ENCODE results near the gene CNTNAP3. TPM values are rescaled to one million over a fixed set of nuclear protein-coding genes. Genes with fewer than 3 reads are reported as not detected.
"Not testable (repeated sequence)": the region's sequence is repeated elsewhere in the genome, so short reads cannot be mapped to it uniquely, and the experiment has no call there.

Gene CNTNAP3
- total RNA-seq (2014; rRNA removed; shearing (Covaris generic)) = 1.8 and 3.8 TPM in 2 replicates

GRCh38 chr9:39287980-39288379 lies at the start of gene CNTNAP3:
CNTNAP3 (minus strand) TSS chr9:39288167; CDS start chr9:39288064, 103 bp downstream.
- not testable (repeated sequence) for DNase-seq (ENCODE audit: low spot score)

DNA sequence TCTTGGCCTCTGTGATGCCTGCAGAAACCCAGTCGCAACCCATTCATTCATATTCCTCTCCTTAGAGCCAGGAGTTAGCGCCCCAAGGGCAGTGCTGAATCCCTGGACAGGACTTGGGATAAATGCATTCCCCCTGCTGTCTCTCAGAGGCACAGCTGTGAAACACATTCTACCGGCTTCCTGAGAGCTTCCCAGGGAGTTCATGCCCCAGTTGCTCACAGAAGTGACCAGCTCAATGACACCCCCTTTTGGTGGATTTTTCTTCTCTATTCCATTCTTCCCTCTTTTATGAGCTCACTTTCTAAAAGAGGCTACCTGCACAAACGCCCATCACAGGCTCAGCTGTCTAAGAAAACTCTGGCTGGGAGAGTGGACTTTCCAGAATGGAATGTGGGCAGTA lies 8.0 kb downstream of the CNTNAP3 start:
- not testable (repeated sequence) for DNase-seq (ENCODE audit: low spot score)

DNA sequence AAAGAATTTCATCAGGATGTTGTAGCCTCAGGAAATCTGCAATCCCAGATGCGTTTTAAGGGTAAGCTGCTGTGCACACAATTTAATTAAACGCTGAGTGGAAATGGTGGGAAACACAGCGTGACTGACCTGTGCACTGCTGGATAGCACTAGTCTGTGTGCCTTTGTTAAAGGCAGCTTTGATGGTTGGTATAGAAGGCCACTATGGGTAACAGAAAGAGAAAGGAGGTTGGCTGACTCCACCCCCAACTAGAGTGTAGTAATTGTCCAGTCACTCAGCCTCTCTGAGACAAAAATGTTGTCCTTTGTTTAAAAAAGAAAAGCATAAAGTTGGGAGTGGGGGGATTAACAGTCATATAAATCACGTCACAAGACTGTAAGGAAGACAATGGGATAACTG lies 45.5 kb downstream of the CNTNAP3 start:
- DNase-seq (ENCODE audit: low spot score) = not testable (repeated sequence)

DNA sequence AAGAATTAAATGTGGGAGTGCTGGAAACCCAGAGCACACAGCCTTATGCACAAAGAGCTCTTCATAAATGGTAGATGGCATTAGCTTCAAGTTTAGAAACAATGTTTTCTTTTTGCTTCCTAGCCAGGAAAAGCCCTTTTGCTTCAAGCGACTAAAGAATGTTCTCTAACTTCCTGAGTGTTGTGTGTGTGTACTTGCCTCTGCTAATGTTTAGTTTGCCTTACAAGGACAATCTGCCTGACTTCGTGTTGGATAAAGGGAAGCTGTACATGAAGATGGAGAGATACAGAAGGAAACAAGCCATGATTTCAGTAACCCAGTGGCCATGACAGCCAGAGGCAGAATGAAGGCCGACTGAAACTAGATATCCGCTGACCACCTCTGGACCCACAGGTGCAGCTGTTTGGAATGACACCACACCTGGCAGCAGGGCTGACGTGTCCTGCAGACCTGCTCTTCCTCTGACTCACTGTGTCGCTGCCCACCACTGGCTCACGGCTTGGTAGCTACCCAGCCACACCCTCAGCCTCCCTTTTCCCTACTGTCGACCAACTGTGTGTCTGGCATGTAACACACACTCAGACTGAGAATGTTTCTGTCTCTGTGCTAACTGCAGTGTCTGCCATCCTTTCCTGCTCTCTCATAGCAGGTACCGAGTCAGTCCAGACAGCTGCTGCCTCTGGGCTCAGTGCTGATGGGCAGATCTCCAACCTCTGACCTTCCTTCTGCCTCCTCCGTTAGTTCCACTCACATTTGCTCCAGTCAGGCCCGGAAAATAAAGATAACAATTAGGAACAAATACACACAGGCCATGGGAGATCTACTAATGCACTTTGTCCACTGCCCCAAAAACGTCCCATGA lies 55.6 kb downstream of the CNTNAP3 start:
- not testable (repeated sequence) for DNase-seq (ENCODE audit: low spot score)

GRCh38 chr9:39215976-39216375 lies 72.0 kb downstream of the CNTNAP3 start:
- not testable (repeated sequence) for DNase-seq (ENCODE audit: low spot score)

DNA sequence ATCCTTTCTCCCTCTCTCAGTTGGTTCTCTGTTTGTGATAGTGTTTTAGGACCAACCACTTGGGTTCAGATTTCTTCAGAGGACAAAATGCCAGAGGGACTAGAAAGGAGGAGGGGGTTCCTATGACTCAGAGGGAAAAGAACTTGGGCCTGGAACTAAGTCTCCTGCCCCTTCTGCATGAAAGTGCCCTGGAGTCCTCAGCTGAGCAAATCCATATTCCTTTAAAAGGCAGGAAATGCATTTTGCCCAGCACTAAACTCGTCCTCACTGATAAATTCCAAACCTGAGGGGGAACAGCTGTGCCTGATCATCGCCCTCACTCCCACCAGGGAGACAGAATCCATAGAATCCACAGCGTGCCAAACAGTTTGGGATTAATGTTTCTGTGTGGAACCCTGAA lies 78.2 kb downstream of the CNTNAP3 start:
- DNase-seq (ENCODE audit: low spot score) = not testable (repeated sequence)

- DNase-seq (ENCODE audit: low spot score) = not testable (repeated sequence)
These were observed 81.3 kb downstream of the CNTNAP3 start for GRCh38 chr9:39206643-39207042.

DNA sequence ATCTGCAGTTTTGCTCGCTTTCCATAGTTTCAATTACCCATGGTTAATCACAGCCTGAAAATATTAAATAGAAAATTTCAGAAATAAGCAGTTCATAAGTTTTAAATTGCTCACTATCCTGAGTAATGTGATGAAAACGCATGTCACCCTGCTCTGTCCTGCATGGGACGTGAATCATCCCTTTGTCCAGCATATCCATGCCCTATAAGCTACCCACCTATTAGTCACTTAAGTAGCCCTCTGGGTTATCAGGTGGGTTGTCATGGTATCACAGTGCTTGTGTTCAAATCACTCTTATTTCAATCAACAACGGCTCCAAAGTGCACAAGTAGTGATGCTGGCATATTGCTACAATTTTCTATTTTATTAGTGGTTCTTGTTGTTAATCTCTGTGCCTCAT lies 82.1 kb downstream of the CNTNAP3 start:
- not testable (repeated sequence) for DNase-seq (ENCODE audit: low spot score)

DNA sequence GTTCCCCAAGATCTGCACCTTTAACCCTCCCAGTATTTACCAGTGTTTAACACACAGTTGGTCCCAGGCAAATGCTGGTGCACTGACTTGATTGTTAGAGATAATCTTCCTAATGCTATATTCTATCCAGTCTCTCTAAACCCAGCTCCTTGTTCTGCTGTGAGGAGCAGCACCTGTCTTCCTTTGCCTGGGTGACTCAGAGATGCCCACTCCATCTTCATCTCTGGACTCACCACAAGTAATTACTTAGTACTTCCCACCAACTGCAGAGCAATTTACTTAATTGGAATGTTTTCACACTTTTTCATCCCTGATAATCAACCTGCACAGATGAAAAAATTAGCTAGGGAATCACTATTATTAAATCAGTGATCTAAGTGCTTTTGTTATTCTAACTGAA lies 87.6 kb downstream of the CNTNAP3 start:
- DNase-seq (ENCODE audit: low spot score) = not testable (repeated sequence)

GRCh38 chr9:39198000-39198709 lies 89.8 kb downstream of the CNTNAP3 start:
- not testable (repeated sequence) for DNase-seq (ENCODE audit: low spot score)

DNA sequence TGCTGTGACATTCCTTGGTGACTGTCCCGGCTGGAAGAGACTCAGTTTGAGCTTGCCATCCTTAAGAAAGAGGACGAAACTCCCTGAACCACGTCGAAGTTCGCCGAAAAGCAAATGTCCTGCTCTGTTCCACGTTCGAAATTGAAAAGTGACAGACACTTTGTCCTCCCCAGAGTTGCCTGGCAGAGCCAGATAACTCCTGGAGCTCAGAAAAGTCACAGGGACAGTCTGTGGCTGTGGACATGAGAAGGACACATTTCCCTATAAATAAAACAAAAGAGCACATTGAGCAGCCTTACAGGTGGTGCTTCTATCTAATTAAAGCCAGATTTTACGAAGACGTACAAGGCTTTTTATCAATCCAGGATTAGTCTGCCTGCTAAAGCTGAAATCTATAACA lies 116.6 kb downstream of the CNTNAP3 start:
- DNase-seq (ENCODE audit: low spot score) = not testable (repeated sequence)

- DNase-seq (ENCODE audit: low spot score) = not testable (repeated sequence)
These were observed 130.3 kb downstream of the CNTNAP3 start for GRCh38 chr9:39157714-39158113.

- not testable (repeated sequence) for DNase-seq (ENCODE audit: low spot score)
These were observed 155.0 kb downstream of the CNTNAP3 start for GRCh38 chr9:39132826-39133552.

DNA sequence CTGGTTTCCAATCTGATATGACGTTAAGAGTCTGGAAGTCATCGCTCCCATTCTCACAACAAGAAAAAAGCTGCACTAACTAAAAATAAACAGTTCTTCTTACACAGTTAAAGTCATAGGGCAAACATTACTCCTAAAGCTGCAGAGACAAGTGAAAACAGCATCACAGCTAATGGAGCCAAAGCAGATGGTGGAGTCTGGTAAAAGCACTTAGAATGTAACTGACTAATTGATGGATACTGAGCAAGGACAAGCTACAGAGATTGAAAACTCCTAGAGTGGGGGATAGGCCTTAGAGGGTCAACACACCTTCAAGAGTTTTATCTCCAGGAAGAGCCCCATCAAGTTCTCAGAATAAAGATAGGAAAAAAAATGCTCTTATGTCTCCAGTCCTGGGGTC lies 166.6 kb downstream of the CNTNAP3 start:
- not testable (repeated sequence) for DNase-seq (ENCODE audit: low spot score)

- DNase-seq (ENCODE audit: low spot score) = not testable (repeated sequence)
These were observed 176.2 kb downstream of the CNTNAP3 start for GRCh38 chr9:39111746-39112145.

- no peak for DNase-seq (ENCODE audit: low spot score)
These were observed 179.8 kb downstream of the CNTNAP3 start for GRCh38 chr9:39108145-39108544.

GRCh38 chr9:39097208-39097607 lies 190.8 kb downstream of the CNTNAP3 start:
- not testable (repeated sequence) for DNase-seq (ENCODE audit: low spot score)

DNA sequence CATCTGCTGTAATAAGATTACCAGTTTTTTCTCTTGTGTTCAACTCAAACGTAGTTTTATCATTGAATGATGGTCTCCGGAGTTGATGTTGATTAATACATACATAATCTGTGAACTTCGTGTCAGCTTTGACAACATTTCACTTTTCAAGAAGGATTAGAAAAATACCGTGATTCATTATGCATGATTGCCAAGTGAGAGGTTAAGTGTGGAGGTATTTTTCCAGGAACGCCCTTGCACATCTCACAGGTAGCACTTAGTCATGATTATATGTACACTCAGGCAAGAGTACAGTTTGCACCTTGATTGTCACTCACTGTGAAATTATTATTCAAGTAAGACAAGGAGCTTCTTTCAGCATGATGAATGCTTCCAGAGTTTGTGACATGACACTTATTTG lies 202.7 kb downstream of the CNTNAP3 start:
- DNase-seq (ENCODE audit: low spot score) = not testable (repeated sequence)

GRCh38 chr9:39082574-39082973 lies 205.4 kb downstream of the CNTNAP3 start:
- DNase-seq (ENCODE audit: low spot score) = not testable (repeated sequence)

GRCh38 chr9:39080081-39080480 lies 207.9 kb downstream of the CNTNAP3 start:
- DNase-seq (ENCODE audit: low spot score) = not testable (repeated sequence)

DNA sequence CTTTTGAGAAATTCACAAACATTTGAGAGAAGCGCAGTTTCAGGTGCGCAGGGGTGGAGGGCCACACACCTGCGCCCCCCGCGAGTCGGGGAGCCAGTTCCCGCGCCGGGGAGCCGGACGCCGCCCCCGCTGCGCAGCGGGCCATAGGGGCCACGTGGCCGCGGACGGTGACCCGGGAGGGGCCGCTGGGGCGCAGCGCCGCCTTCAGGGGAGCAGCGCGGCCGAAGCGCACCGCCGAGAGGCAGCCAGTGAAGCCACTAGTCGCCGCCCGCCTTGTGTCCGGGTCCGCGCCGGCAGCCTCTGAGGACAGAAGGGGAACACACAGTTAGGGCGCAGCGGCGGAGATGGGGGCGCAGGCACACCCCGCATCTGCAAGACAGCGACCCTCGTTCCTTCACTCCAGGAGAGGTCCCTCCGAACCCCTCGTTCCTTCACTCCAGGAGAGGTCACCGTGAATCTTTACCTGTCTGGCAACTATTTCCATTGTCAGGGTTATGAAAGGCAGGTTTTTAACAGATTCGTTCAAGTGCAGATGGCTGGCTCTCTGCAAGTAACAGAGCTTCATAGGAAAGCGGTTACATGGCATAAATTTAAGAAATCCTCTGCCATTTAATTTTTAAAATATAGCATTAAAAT lies 209.2 kb downstream of the CNTNAP3 start:
- DNase-seq (ENCODE audit: low spot score) = not testable (repeated sequence)
